SK-N-MC (cell line): ENCODE results near the gene AATK.

Experiments used
- EZH2 ChIP-seq: fragments of 200-600 bp; sonication (generic); IDR thresholded peaks from one replicate; pipeline ENCODE4 v1.6.1; 2017; ENCODE audit warnings: antibody characterized with exemption
- FOXP2 ChIP-seq: optimal IDR thresholded peaks from 2 replicates; pipeline ENCODE3; 2011; ENCODE audit warnings: mild to moderate bottlenecking, moderate library complexity; ENCODE audit not compliant: insufficient read depth; ENCODE audit errors: extremely low read length, control extremely low read depth
- POLR2AphosphoS5 ChIP-seq: IDR thresholded peaks from 2 replicates; pipeline ENCODE4 v1.6.1; 2012; ENCODE audit warnings: mild to moderate bottlenecking, low read depth, low read length, borderline replicate concordance

DNA sequence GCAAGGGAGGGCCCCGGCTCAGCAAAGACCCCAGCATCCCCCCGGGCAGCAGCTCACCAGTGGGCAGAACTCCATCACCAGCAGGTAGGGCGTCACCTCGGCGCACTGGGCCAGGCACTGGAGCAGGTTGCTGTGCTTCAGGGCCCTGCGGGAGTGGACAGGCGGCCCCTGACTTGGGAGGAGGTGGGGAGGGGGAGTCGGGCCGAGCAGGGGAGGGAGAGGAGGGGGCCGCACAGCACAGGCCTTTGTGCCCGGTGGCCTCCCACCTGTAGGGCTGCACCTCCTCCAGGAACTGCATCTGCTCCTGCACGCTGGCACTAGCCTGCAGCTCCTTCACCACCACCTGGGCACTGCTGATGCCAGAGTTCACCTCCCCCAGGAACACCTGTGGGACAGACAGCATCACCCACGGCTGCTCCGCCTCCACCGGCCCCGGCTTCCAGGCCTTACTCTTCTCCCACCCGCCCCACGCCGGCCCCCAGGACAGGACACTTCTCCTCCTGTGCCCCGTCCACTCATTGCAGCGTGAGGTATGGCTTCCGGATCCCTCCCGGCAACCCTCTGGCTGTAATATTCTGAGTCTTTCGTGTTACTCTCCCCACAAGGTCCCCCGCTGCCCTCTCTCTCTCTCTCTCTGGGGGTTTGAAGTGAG is 38.4 kb downstream of the AATK start:
- TF ChIP-seq POLR2AphosphoS5 (no peak), EZH2 (no peak), FOXP2 (no peak)
